Activated CD8-positive, alpha-beta memory T cell treated with anti-CD3 and anti-CD28 coated beads, Interleukin-2, amount 50 U/mL, for 24 hours (primary cell): ENCODE measurements around the gene GMFB.
"Not testable (repeated sequence)": the region's sequence is repeated elsewhere in the genome, so short reads cannot be mapped to it uniquely, and the experiment has no call there.

ENCODE experiments used
- DNase-seq: peaks from one replicate; pipeline ENCODE4 v3.0.0-alpha.2; 2020; ENCODE audit errors: extremely low read depth

Gene GMFB

DNA sequence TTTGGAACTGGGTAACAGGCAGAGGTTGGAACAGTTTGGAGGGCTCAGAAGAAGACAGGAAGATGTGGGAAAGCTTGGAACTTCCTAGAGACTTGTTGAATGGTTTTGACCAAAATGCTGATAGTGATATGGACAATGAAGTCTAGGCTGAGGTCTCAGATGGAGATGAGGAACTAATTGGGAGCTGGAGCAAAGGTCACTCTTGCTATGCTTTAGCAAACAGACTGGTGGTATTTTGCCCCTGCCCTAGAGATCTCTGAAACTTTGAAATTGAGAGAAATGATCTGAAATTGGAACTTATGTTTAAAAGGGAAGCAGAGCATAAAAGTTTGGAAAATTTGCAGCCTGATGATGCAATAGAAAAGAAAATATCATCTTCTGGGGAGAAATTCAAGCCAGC, 30.2 kb downstream of the GMFB start:
- DNase-seq: not testable (repeated sequence)

DNA sequence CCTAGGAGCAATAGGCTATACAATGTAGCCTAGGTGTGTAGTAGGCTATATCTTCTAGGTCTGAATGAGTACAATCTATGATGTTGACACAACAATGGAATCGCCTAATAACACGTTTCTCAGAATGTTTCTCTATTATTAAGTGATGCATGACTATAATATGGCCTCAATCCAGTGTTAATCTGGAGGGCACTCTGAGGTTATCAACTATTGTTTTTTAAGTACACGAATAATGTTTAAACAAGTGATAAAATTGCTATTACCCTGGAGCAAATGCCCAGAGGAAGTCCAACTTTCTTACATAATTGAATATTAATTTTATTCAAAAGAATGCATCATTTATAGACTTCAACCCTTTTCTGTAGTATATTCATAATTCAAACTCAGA, 31.2 kb downstream of the GMFB start:
- DNase-seq: no peak

DNA sequence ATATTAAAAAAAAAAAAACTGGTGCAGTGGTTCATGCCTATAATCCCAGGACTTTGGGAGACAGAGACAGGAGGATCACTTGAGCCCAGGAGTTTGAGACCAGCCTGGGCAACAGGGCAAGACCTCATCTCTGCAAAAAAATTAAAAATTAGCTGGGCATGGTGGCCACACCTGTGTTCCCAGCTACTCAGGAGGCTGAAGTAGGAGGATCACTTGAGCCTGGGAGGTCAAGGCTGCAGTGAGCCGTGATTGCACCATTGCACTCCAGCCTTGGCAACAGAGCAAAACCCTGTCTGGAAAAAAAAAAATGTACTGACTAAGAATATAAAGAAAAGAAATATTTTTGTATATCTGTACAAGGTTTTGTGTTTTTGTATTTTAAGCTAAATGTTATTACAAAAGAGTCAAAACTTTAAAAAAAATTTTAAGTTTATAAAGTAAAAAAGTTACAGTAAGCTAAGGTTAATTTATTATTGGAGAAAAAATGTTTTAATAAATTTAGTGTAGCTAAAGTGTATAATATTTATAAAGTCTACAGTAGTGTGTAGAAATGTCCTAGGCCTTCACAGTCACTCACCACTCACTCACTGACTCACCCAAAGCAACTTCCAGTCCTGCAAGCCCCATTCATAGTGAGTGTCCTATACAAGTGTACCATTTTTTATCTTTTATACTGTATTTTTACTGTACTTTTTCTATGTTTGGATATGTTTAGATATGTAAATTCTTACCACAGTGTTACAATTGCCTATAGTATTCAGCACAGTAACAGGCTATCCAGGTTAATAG, 31.8 kb downstream of the GMFB start:
- not testable (repeated sequence) for DNase-seq

DNA sequence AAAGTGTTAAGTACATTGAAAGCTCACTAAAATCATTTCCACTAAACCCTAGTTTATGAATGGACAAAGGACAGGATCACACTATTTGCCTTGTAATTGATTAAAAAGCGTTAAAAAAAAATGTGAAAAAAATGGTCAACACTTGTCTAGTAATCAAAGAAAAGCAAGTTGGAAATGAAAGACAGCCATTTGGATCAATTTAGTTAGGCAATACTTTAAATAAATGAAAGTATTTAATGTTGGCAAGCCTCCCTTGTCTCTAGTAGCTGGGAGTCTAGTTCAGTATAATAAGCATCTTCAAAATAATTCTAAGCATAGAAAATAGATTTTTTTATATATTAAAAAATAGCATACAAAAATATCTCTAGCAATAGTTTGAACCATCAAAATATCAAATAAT, 33.4 kb downstream of the GMFB start:
- DNase-seq: no peak

DNA sequence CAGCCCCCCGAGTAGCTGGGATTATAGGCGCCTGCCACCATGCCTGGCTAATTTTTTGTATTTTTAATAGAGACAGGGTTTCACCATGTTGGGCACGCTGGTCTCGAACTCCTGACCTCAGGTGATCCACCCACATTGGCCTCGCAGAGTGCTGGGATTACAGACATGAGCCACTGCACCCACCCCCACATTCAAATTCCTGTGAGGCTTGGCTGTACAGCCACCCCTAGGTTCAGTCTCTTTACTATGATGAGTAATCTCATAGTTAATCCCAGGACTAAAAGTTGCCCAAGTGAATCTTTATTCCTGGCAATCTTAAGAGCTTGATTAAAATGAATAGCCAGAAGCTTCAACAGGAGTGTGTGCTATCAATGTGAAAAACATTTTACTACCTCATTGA, 34.8 kb downstream of the GMFB start:
- DNase-seq: not testable (repeated sequence)

DNA sequence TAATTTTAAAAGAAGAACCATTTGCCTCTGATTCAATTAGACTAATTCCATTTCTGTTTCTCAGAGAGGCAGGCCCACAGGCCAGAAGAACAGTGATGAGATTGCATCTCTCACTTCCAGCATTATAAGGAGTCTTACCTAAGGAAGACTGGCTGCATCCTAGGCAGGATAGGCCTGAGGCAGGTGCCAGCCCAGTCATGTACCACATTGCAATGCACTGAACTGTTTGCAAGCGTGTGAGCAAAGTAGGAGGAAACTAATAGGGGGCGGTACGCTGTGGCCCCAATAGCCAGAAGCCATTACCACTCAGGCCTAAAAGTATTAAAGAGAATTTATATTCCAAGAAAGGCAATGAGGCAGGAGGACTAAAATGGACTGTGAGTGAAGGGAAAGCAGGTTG, 35.5 kb downstream of the GMFB start:
- no peak for DNase-seq

DNA sequence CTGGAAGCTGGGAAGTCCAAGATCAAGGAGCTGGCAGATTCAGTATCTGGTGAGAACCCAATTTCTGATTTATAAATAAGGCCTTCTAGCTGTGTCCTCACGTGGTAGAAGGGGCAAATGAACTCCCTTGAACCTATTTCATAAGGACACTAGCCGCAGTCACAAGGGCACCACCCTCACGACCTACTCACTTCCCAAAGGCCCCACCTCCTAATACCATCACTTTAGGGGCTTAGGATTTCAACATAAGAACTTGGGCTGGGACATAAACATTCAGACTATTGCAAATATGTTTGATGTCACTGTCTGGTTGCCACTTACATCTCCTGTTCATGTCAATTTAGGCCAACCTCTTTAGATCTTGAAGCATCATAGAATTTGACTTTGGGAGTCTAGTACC, 36.8 kb downstream of the GMFB start:
- no peak for DNase-seq

DNA sequence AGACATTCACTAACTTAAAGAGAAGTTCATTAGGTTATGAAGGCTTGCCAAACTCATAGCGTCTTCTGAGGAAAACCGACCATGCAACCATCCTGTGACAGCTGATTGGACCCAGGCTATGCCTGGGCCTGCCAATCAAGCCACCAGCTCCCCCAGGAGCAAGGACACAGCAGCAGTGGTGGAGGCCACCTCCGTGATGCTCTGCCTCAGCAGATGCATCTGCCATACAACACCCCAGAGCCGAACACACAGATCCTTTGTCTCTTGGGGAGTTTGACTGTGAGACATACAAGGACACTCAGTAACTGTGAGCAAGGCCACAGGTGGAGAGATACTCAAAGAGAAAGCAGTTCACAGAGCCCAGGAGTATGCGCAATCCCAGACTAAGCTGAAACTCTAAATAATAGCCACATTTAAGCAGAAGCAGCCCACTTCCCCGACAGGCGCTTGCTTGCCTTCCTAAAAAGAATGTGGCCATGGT, 37.6 kb downstream of the GMFB start:
- DNase-seq: no peak

DNA sequence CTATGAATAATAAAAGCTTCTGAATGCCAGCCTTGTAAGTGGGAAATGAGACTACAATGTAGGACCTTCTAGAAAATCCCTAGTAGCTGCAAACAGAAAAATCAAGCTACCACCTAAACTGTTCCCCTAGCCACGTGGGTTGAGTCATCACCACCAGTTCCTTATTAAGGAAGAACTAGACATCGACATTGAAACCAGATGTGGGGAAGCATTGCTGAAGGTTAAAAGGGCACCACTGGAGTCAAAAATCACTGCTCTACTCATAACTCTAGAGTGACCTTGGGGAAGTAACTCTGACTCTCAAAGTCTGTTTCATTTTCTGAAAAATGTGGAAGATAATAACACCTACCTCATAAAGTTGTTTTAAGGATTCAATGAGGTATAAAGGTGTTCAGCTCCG, 38.2 kb downstream of the GMFB start:
- no peak for DNase-seq

DNA sequence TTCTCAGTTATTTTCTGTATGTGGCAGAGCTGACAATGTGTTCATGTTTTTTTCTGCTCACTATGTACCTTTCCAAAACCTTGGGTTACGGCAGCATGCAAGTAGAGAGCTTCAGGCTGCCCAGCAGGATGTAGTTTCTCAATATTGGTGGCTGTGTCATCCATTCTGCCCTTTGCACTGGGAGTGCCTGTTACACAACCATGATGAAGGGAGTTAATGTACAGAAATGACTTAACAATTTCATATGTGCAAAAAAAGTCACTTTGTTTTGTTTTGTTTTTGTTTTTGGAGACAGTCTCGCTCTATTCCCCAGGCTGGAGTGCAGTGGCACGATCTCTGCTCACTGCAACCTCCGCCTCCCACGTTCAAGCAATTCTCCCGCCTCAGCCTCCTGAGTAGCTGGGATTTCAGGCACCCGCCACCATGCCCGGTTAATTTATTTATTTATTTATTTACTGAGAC, 41.5 kb downstream of the GMFB start:
- DNase-seq: no peak

DNA sequence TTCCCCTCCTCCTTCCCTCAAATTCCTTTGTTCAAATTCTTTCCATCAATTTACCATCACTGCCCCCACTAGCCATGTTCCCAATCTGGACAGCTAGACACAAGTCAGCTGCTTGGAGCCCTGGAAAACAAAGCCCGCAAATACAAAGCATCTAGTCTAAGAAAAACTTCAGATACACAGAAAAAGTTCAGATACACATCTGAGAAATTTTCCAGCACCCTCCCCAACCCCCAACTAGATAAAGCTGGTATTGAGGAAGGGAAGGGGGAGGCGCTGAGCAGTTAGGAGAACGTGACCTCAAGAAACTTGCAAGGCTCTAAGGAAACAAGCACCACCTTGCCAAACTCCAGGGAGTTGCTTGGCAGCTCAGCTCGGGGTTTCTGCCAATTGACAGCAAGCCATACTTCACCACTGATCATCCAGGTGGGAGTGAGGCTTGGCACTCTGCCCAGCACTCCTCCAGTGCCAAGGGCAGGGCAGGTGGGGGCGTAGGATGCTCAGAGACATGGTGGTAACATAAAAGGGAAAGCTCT, 42.6 kb downstream of the GMFB start:
- no peak for DNase-seq

DNA sequence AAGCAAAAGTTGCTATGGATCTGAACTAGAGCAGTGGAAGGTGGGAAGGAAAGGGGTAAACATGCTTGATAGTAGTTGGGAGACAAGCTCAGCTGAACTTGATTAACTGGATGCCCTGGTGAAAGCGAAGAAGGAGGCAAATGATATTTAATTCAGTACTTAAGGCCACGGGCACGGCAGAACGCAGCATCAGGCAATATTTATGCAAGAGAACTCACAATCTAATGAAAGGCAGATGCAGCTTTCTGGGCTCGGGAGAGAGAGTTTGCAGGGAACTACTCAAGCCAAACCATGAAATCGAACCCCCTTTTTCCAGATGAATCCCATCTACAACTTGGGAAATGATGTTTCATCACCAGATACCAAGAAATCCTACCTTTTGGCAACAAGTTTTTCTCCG, 44.1 kb downstream of the GMFB start:
- DNase-seq: no peak

DNA sequence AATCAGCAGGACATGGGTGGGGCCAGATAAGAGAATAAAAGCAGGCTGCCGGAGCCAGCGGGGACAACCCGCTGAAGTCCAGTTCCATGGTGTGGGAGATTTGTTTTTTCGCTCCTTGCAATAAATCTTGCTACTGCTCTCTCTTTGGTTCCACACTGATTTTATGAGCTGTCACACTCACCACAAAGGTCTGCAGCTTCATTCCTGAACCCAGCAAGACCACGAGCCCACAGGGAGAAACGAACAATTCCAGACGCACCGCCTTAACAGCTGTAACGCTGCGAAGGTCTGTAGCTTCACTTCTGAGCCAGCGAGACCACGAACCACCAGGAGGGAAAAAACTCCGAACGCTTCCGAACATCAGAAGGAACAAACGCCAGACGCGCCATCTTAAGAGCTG, 44.8 kb downstream of the GMFB start:
- no peak for DNase-seq

DNA sequence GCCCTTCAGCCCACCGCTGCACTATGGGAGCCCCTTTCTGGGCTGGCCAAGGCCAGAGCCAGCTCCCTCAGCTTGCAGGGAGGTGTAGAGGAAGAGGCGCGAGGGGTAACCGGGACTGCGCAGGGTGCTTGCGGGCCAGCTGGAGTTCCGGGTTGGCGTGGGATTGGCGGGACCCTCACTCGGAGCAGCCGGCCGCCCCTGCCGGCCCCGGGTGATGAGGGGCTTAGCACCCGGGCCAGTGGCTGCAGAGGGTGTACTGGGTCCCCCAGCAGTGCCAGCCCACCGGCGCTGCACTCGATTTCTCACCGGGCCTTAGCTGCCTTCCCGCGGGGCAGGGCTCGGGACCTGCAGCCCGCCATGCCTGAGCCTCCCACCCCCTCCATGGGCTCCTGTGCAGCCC, 45.8 kb downstream of the GMFB start:
- not testable (repeated sequence) for DNase-seq

DNA sequence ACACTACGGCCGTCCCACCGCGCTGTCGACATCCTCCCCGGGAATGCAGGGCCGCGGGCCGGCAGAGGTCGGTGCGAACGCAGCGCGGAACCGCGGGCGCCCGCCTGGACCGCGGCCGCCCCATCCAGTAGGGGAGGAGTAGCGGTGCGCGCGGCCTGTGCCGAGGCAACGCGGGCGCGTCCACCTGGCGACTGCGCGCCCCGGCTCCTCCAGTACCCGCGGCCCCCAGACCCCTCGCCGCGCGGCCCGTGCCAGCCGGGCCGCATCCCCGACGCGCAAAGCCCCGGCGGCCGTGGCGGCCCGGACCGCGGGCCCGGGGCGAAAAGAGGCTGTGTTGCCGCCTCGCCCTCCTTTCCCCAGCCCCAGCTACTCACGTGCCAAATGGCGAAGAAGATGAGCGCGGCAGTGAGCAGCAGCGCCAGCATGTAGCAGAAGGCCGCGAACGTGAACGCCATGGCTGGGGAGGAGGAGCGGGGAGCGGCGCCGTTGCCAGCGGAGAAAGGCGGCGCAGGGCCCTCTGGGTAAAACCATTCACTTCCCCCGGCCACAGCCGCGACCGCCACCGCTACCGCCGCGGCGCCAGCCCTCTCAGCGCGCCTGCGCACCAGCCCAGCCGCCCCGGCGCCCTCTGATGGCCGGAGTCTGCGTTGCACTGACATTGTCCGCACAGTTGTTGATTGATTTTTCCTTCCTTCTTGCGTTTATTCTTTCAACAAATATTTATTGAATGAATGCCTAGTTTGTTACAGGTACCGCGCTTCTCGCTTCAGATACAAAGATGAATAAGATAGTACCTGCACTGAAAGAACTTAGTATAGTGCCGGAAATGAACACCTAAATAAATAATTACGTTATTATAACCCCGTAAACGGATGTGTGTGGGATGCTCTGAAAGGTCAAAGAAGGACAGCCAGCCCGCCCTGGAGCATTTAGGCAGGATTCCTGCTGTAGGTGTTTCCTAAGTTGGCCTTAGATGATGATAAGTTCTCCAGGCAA, 47.6 kb downstream of the GMFB start, which contains the start of gene CNIH1:
CNIH1 (minus strand) TSS at position 502 of the 996 bp plus-strand sequence; CDS start at position 455, 47 bp downstream.
- peak; percentile 80 for DNase-seq

DNA sequence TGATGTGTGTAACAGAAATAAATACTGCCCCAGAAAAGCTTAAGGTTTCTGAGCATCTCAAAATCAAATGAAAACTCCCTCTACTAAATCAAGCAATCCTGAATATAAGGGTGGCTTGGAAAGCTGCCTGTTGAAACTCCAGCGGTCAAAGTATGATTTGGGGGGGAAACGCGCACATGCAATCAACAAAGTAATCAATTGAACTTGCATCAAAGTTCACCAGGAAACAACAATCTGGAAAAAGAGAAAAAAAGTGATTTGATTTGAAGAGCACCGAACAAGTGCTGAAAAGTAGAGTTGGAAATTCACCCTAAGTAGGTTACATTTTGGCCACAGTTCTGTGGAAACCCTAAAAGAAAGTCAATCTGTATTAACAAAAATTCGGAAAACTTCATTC, 48.3 kb downstream of the GMFB start:
- DNase-seq: no peak

DNA sequence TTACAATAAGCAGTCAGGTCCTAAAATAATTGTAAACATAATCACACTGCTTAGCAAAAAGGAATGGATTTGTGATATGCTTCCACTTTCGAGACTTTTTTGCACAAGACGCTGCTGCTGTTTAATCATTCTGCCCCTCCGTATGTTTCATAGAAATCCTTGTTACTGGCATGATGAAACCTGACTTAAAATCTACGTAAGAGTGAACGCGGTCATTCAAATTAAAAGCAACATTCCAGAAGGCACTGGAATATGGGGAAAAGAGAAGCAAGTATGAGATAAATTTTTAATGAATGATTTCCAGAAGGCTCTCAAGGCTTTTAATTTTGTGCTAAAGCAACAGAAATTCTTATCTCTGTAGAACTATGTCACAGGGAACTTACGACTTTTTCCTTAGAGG, 48.7 kb downstream of the GMFB start:
- DNase-seq: no peak

DNA sequence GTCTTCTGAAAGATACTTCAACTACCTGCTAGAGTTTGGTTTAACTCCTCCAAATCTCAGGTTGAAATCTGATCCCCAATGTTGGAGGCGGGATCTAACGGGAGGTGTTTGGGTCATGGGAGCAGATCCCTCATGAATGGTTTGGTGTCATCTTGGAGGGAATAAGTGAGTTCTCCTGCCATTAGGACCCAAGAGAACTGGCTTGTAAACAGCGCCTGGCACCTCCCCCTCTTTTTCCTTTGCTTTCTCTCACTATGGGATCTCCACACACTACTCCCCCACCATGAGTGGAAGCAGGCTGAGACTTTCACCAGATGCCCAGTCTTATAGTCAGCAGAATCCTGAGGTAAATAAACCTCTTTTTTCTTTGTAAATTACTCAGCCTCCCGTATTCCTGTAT, 50.1 kb downstream of the GMFB start:
- no peak for DNase-seq

DNA sequence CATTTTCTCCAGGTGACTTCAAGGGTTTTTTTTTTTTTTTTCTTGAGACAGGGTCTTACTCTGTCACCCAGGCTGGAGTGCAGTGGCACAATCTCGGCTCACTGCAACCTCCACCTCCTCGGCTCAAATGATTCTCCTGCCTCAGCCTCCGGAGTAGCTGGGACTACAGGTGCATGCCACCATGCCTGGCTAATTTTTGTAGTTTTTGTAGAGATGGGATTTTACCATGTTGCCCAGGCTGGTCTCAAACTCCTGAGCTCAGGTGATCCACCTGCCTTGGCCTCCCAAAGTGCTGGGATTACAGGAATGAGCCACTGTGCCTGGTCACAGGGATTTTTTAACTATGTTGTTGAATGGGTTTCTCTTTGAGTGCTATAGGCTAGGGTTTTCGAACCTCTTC, 50.8 kb downstream of the GMFB start:
- DNase-seq: not testable (repeated sequence)

DNA sequence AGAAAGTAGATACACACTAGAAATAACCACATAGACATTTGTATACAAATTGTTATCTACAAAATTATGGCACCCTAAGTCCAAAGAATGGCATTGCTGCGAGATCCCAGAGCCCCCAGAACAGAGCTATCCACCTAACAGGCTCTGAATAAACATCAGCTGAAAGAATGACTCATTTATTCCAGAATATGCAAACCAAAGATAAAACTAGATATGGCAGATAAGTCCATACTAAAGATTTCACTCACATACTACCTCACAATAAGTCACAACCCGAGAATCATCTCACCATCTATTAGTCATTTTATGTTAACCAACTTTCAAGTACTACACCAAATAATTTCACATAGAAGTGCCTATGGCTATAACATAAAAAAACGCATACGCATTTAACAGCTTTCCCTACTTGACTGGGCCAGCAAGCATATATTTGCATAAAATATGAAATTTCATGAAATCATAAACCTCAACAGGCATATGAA, 53.2 kb downstream of the GMFB start:
- no peak for DNase-seq

DNA sequence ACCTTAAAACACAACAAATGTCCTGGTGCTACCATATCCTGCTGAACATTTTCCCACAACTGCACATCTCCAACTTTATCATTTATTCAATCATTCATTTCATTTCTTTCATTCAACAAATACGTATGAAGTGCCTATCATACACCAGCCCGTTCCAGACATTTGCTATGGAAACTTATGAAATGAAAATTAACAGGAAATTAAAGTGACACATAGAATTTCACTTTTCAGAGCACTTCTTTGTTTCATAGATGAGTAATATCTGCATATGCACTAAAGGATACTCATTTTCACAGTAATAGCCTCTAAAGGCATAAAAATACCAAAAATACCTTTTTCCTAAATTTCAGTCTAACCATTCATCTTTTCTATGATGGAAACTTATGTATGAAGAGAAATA, 60.3 kb downstream of the GMFB start:
- DNase-seq: no peak

DNA sequence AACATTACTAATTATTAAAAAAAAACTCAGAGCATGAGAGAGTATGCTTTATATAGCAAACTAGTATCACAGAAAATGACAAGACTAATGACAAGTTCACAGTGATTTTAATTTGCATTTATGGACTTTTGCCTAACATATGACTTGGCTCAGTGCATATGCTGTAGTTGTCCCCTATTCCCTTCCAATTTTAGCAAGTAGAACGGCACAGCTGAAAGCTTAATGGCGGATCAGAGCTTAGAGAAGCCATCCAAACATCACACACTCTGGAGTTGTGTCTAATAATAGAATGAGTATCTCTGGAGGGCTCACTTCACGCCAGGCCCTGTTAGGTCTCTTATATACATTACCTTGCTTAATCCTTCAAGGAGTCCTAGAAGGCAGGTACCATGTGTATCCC, 60.9 kb downstream of the GMFB start:
- no peak for DNase-seq
